BLaER1 (cell line): ENCODE results near the gene DNAJB5.

ENCODE experiments used
- H3K27ac ChIP-seq: shearing (Covaris generic); formaldehyde crosslinking; 2 replicates; pipeline ENCODE4 v1.8.1; 2022
- H3K27me3 ChIP-seq: shearing (Covaris generic); formaldehyde crosslinking; 2 replicates; pipeline ENCODE4 v1.8.1; 2022
- H3K36me3 ChIP-seq: shearing (Covaris generic); formaldehyde crosslinking; 2 replicates; pipeline ENCODE4 v1.8.1; 2022
- H3K4me1 ChIP-seq: shearing (Covaris generic); formaldehyde crosslinking; 2 replicates; pipeline ENCODE4 v1.8.1; 2022
- H3K4me2 ChIP-seq: shearing (Covaris generic); formaldehyde crosslinking; 2 replicates; pipeline ENCODE4 v1.8.1; 2022
- H3K4me3 ChIP-seq: shearing (Covaris generic); formaldehyde crosslinking; 2 replicates; pipeline ENCODE4 v1.8.1; 2022
- H3K9ac ChIP-seq: shearing (Covaris generic); formaldehyde crosslinking; 2 replicates; pipeline ENCODE4 v1.8.1; 2022
- H3K9me3 ChIP-seq: shearing (Covaris generic); formaldehyde crosslinking; 2 replicates; pipeline ENCODE4 v1.8.1; 2022
- H4K20me1 ChIP-seq: shearing (Covaris generic); formaldehyde crosslinking; 2 replicates; pipeline ENCODE4 v1.8.1; 2022
- Cebpa-rat ChIP-seq: shearing (Covaris generic); IDR thresholded peaks from 2 replicates; pipeline ENCODE4 v1.8.1; 2022

DNAJB5 gene

GRCh38 chr9:35026671-35027070 is 37.1 kb downstream of the DNAJB5 start:
- H3K36me3 ChIP-seq, result no peaks in the 10 kb centered on the region
- no peak overlapping the region for H3K27ac ChIP-seq
- H3K9ac ChIP-seq, result no peak overlapping the region
- no peak for TF ChIP-seq Cebpa-rat
- peaks cover 6% of the 10 kb centered on the region; the same call in 1 of the 2 replicates for H3K9me3 ChIP-seq
- no peaks in the 10 kb centered on the region for H3K27me3 ChIP-seq
- H3K4me2 ChIP-seq, result no peak overlapping the region
- no peaks in the 10 kb centered on the region for H3K4me1 ChIP-seq
- H3K4me3 ChIP-seq, result no peak overlapping the region
- no peaks in the 10 kb centered on the region for H4K20me1 ChIP-seq

GRCh38 chr9:35027374-35027773 is 37.8 kb downstream of the DNAJB5 start:
- no peak for TF ChIP-seq Cebpa-rat
- Histone ChIP-seq H3K27me3 (no peaks in the 10 kb centered on the region), H3K27ac (no peak overlapping the region), H3K4me2 (no peak overlapping the region), H4K20me1 (no peaks in the 10 kb centered on the region), H3K9me3 (peaks cover 6% of the 10 kb centered on the region; the same call in 1 of the 2 replicates), H3K9ac (no peak overlapping the region), H3K4me3 (no peak overlapping the region), H3K36me3 (no peaks in the 10 kb centered on the region), H3K4me1 (no peaks in the 10 kb centered on the region)

- H3K27ac ChIP-seq, result no peak overlapping the region
- H3K36me3 ChIP-seq, result no peaks in the 10 kb centered on the region
- no peaks in the 10 kb centered on the region for H4K20me1 ChIP-seq
- TF ChIP-seq Cebpa-rat, result no peak
- H3K4me1 ChIP-seq, result no peaks in the 10 kb centered on the region
- no peaks in the 10 kb centered on the region for H3K27me3 ChIP-seq
- no peak overlapping the region for H3K4me2 ChIP-seq
- peaks cover 6% of the 10 kb centered on the region; the same call in 1 of the 2 replicates for H3K9me3 ChIP-seq
- no peak overlapping the region for H3K4me3 ChIP-seq
- no peak overlapping the region for H3K9ac ChIP-seq
These were observed 38.3 kb downstream of the DNAJB5 start for GRCh38 chr9:35027860-35028259.

- no peak overlapping the region for H3K4me3 ChIP-seq
- H3K27me3 ChIP-seq, result no peaks in the 10 kb centered on the region
- no peak for TF ChIP-seq Cebpa-rat
- peaks cover 6% of the 10 kb centered on the region; the same call in 1 of the 2 replicates for H3K9me3 ChIP-seq
- no peak overlapping the region for H3K4me2 ChIP-seq
- no peaks in the 10 kb centered on the region for H3K4me1 ChIP-seq
- no peaks in the 10 kb centered on the region for H3K36me3 ChIP-seq
- H3K27ac ChIP-seq, result no peak overlapping the region
- no peak overlapping the region for H3K9ac ChIP-seq
- no peaks in the 10 kb centered on the region for H4K20me1 ChIP-seq
These were observed 38.8 kb downstream of the DNAJB5 start for GRCh38 chr9:35028341-35028740.

GRCh38 chr9:35029241-35029640 is 39.7 kb downstream of the DNAJB5 start:
- H3K4me1 ChIP-seq, result no peaks in the 10 kb centered on the region
- H3K4me3 ChIP-seq, result no peak overlapping the region
- no peaks in the 10 kb centered on the region for H3K27me3 ChIP-seq
- peaks cover 6% of the 10 kb centered on the region; the same call in 1 of the 2 replicates for H3K9me3 ChIP-seq
- H3K27ac ChIP-seq, result no peak overlapping the region
- H3K9ac ChIP-seq, result no peak overlapping the region
- no peak for TF ChIP-seq Cebpa-rat
- H4K20me1 ChIP-seq, result no peaks in the 10 kb centered on the region
- H3K4me2 ChIP-seq, result no peak overlapping the region
- H3K36me3 ChIP-seq, result no peaks in the 10 kb centered on the region

GRCh38 chr9:35029852-35030251 is 40.3 kb downstream of the DNAJB5 start:
- H3K9ac ChIP-seq, result no peak overlapping the region
- H3K27ac ChIP-seq, result no peak overlapping the region
- no peak overlapping the region for H3K4me3 ChIP-seq
- TF ChIP-seq Cebpa-rat, result no peak
- no peaks in the 10 kb centered on the region for H4K20me1 ChIP-seq
- H3K9me3 ChIP-seq, result peaks cover 6% of the 10 kb centered on the region; the same call in 1 of the 2 replicates
- H3K36me3 ChIP-seq, result no peaks in the 10 kb centered on the region
- H3K27me3 ChIP-seq, result no peaks in the 10 kb centered on the region
- no peaks in the 10 kb centered on the region for H3K4me1 ChIP-seq
- H3K4me2 ChIP-seq, result no peak overlapping the region

- H3K9ac ChIP-seq, result no peak overlapping the region
- no peaks in the 10 kb centered on the region for H3K27me3 ChIP-seq
- peaks cover 12% of the 10 kb centered on the region for H3K4me1 ChIP-seq
- no peaks in the 10 kb centered on the region for H4K20me1 ChIP-seq
- H3K27ac ChIP-seq, result no peak overlapping the region
- no peak for TF ChIP-seq Cebpa-rat
- no peak overlapping the region for H3K4me2 ChIP-seq
- H3K36me3 ChIP-seq, result no peaks in the 10 kb centered on the region
- H3K4me3 ChIP-seq, result no peak overlapping the region
- H3K9me3 ChIP-seq, result peaks cover 6% of the 10 kb centered on the region; the same call in 1 of the 2 replicates
These were observed 43.6 kb downstream of the DNAJB5 start for GRCh38 chr9:35033101-35033500.

GRCh38 chr9:35035851-35036701 is 46.5 kb downstream of the DNAJB5 start:
- TF ChIP-seq Cebpa-rat, result no peak

GRCh38 chr9:35042081-35042604 is 52.6 kb downstream of the DNAJB5 start:
- no peaks in the 10 kb centered on the region for H3K27me3 ChIP-seq
- H3K9ac ChIP-seq, result no peak overlapping the region
- H3K36me3 ChIP-seq, result peaks cover 39% of the 10 kb centered on the region; the same call in 1 of the 2 replicates
- TF ChIP-seq Cebpa-rat, result no peak
- H3K4me1 ChIP-seq, result peaks cover 43% of the 10 kb centered on the region
- H4K20me1 ChIP-seq, result no peaks in the 10 kb centered on the region
- peak overlapping the region; percentile 56 for H3K4me2 ChIP-seq
- H3K9me3 ChIP-seq, result no peaks in the 10 kb centered on the region
- no peak overlapping the region for H3K4me3 ChIP-seq
- peak overlapping the region; percentile 35; the same call in 1 of the 2 replicates for H3K27ac ChIP-seq

More at GRCh38 chr9:35035851-35036701, 46.5 kb downstream of the DNAJB5 start:
- H3K27ac ChIP-seq, result no peak overlapping the region; the same call in 1 of the 2 replicates
- no peak overlapping the region; the same call in 1 of the 2 replicates for H3K4me3 ChIP-seq
- H3K9ac ChIP-seq, result peak overlapping the region; percentile 13; the same call in 1 of the 2 replicates
- no peaks in the 10 kb centered on the region for H3K9me3 ChIP-seq
- no peaks in the 10 kb centered on the region for H4K20me1 ChIP-seq
- peak overlapping the region; percentile 71 for H3K4me2 ChIP-seq
- H3K36me3 ChIP-seq, result no peaks in the 10 kb centered on the region
- H3K4me1 ChIP-seq, result peaks cover 32% of the 10 kb centered on the region
- no peaks in the 10 kb centered on the region for H3K27me3 ChIP-seq
